OCI-LY7 (cell line): ENCODE measurements around the gene PIGQ. TPM values are rescaled to one million over a fixed set of nuclear protein-coding genes. Genes with fewer than 3 reads are reported as not detected.
"Not testable (repeated sequence)": the region's sequence is repeated elsewhere in the genome, so short reads cannot be mapped to it uniquely, and the experiment has no call there.

Source experiments
- BruUV-seq: library from RNA; stranded (reverse); fragments of 400-500 nt; replicated peaks from 2 replicates; lab custom pipeline; 2021; lab: Mats Ljungman, UMichigan
- CTCF ChIA-PET: fragments of 300-600 bp; sonication (Branson Sonifier 250); formaldehyde crosslinking; loops from one replicate; lab custom pipeline; 2022; ENCODE audit warnings: antibody characterized with exemption; ENCODE audit not compliant: unreplicated experiment; lab: Charles Lee
- POLR2A ChIA-PET: fragments of 300-600 bp; sonication (Branson Sonifier 250); formaldehyde crosslinking; loops from one replicate; lab custom pipeline; 2022; ENCODE audit warnings: antibody characterized with exemption; lab: Charles Lee
- DNase-seq: peaks from one replicate; pipeline ENCODE4 v3.0.0-alpha.2; 2015; ENCODE audit warnings: low spot score
- H2AFZ ChIP-seq: fragments of 200-600 bp; sonication (generic), shearing (Covaris generic); 2 replicates; pipeline ENCODE4 v1.6.1; 2014; ENCODE audit warnings: mild to moderate bottlenecking, antibody characterized with exemption, low read length, moderate library complexity
- H3K27ac ChIP-seq: fragments of 200-600 bp; sonication (generic); 2 replicates; pipeline ENCODE4 v1.5.1; 2014; ENCODE audit warnings: mixed run types, low read depth, mild to moderate bottlenecking, moderate library complexity, low read length, inconsistent platforms; ENCODE audit not compliant: poor library complexity, severe bottlenecking
- H3K36me3 ChIP-seq: fragments of 200-600 bp; sonication (generic); 2 replicates; pipeline ENCODE4 v1.6.1; 2014; ENCODE audit warnings: mild to moderate bottlenecking, antibody characterized with exemption, low read length, moderate library complexity, mixed read lengths; ENCODE audit not compliant: insufficient read depth
- H3K4me1 ChIP-seq: fragments of 200-600 bp; sonication (generic); 2 replicates; pipeline ENCODE4 v1.5.1; 2014; ENCODE audit warnings: mild to moderate bottlenecking, low read length; ENCODE audit not compliant: insufficient read depth, poor library complexity, severe bottlenecking
- H3K4me2 ChIP-seq: fragments of 200-600 bp; sonication (generic); 2 replicates; pipeline ENCODE4 v1.6.1; 2014; ENCODE audit warnings: mild to moderate bottlenecking, low read length
- H3K4me3 ChIP-seq: fragments of 200-600 bp; sonication (generic); 2 replicates; pipeline ENCODE4 v1.5.1; 2014; ENCODE audit warnings: mild to moderate bottlenecking, low read depth, low read length; ENCODE audit not compliant: poor library complexity, severe bottlenecking
- H3K79me2 ChIP-seq: fragments of 200-600 bp; sonication (generic); 2 replicates; pipeline ENCODE4 v1.6.1; 2016; ENCODE audit warnings: low read depth, mild to moderate bottlenecking, low read length, moderate library complexity, mixed read lengths; ENCODE audit not compliant: insufficient read depth
- H3K9me2 ChIP-seq: fragments of 200-600 bp; sonication (generic); 2 replicates; pipeline ENCODE4 v1.6.1; 2016; ENCODE audit warnings: mild to moderate bottlenecking, low read length, mixed read lengths; ENCODE audit not compliant: insufficient read depth
- H3K9me3 ChIP-seq: fragments of 200-600 bp; sonication (generic); 2 replicates; pipeline ENCODE4 v1.6.1; 2014; ENCODE audit warnings: mild to moderate bottlenecking, mixed run types, low read length, mixed read lengths
- H4K20me1 ChIP-seq: fragments of 200-600 bp; sonication (generic); 2 replicates; pipeline ENCODE4 v1.6.1; 2014; ENCODE audit warnings: mild to moderate bottlenecking, antibody characterized with exemption, low read length, moderate library complexity, mixed read lengths; ENCODE audit not compliant: insufficient read depth
- CTCF ChIP-seq: fragments of 200-600 bp; sonication (generic); conservative IDR thresholded peaks from 2 replicates; pipeline ENCODE4 v1.5.1; 2014; ENCODE audit warnings: mild to moderate bottlenecking, antibody characterized with exemption, low read length, moderate library complexity, mixed read lengths
- EZH2phosphoT487 ChIP-seq: fragments of 200-600 bp; sonication (generic); IDR thresholded peaks from 2 replicates; pipeline ENCODE4 v1.6.1; 2018; ENCODE audit warnings: low read depth, borderline replicate concordance, mild to moderate bottlenecking, mixed run types, antibody characterized with exemption, low read length, moderate library complexity, mixed read lengths
- intact Hi-C: fragments of 100-400 bp; cut with micrococcal nuclease; formaldehyde crosslinking; loops from one replicate; pipeline ENCODE4 v1.10.0; 2022; ENCODE audit not compliant: unreplicated experiment
- total RNA-seq, 2 experiments: library from RNA; depleted of rRNA in 1 of 2; stranded (reverse); fragments of >200 nt in 1 of 2; shearing (Covaris generic) in 1 of 2; gene quantifications; 2 replicates each; pipeline ENCODE4 v1.2.3, GENCODE V29; 2014 to 2022

PIGQ gene
- total RNA-seq, 2 experiments from 2014 or later = 39.0 to 54.2 TPM

- ChIA-PET POLR2A (interaction anchor here (0.7 kb wide), 1 partner anchor 33 kb away, joined by 5 read pairs; no protein-coding TSS in a partner anchor), CTCF (no interaction called here)
- H3K4me2 ChIP-seq = no peak overlapping the region
- intact Hi-C loops = no loop called here
- H3K36me3 ChIP-seq = peaks cover 9% of the 10 kb centered on the region
- H3K27ac ChIP-seq = no peak overlapping the region
- no peaks in the 10 kb centered on the region for H4K20me1 ChIP-seq
- H3K9me3 ChIP-seq = no peaks in the 10 kb centered on the region
- BruUV-seq = no TSS peak
- no peak overlapping the region for H3K4me3 ChIP-seq
- peaks cover 7% of the 10 kb centered on the region; the same call in 1 of the 2 replicates for H3K79me2 ChIP-seq
- TF ChIP-seq CTCF (no peak), EZH2phosphoT487 (no peak)
- peaks cover 18% of the 10 kb centered on the region for H3K4me1 ChIP-seq
- DNase-seq = no peak
- no peak overlapping the region for H2AFZ ChIP-seq
- no peaks in the 10 kb centered on the region for H3K9me2 ChIP-seq
Measured at GRCh38 chr16:595094-595528, 25.3 kb downstream of the PIGQ start.

GRCh38 chr16:595942-596735 lies 26.4 kb downstream of the PIGQ start:
- ChIA-PET CTCF (no interaction called here), POLR2A (no interaction called here)
- no peak overlapping the region for H3K4me3 ChIP-seq
- H4K20me1 ChIP-seq = no peaks in the 10 kb centered on the region
- no peaks in the 10 kb centered on the region for H3K79me2 ChIP-seq
- H3K27ac ChIP-seq = no peak overlapping the region
- H3K4me1 ChIP-seq = peaks cover 13% of the 10 kb centered on the region
- no peaks in the 10 kb centered on the region for H3K9me2 ChIP-seq
- no peak overlapping the region for H2AFZ ChIP-seq
- H3K36me3 ChIP-seq = peaks cover 9% of the 10 kb centered on the region
- no peak overlapping the region for H3K4me2 ChIP-seq
- no peak for TF ChIP-seq CTCF
- TF ChIP-seq EZH2phosphoT487 = no peak
- intact Hi-C loops = no loop called here
- no TSS peak for BruUV-seq
- DNase-seq = no peak
- no peaks in the 10 kb centered on the region for H3K9me3 ChIP-seq

- TF ChIP-seq CTCF = no peak
- no peak for TF ChIP-seq EZH2phosphoT487
- no peaks in the 10 kb centered on the region for H3K79me2 ChIP-seq
- BruUV-seq = no TSS peak
- peaks cover 12% of the 10 kb centered on the region for H3K4me1 ChIP-seq
- CTCF ChIA-PET = no interaction called here
- no peak overlapping the region for H3K27ac ChIP-seq
- POLR2A ChIA-PET = no interaction called here
- no peaks in the 10 kb centered on the region for H3K9me3 ChIP-seq
- no peak for DNase-seq
- no peak overlapping the region for H3K4me3 ChIP-seq
- intact Hi-C loops = no loop called here
- H3K36me3 ChIP-seq = peaks cover 9% of the 10 kb centered on the region
- no peak overlapping the region for H3K4me2 ChIP-seq
- H4K20me1 ChIP-seq = no peaks in the 10 kb centered on the region
- H2AFZ ChIP-seq = no peak overlapping the region
- no peaks in the 10 kb centered on the region for H3K9me2 ChIP-seq
Measured at GRCh38 chr16:596736-597060, 26.9 kb downstream of the PIGQ start.

- H2AFZ ChIP-seq, BruUV-seq, H3K79me2 ChIP-seq, H3K9me2 ChIP-seq, H4K20me1 ChIP-seq, intact Hi-C loops, H3K36me3 ChIP-seq, H3K4me3 ChIP-seq, H3K9me3 ChIP-seq, H3K27ac ChIP-seq, CTCF ChIA-PET, DNase-seq, H3K4me2 ChIP-seq, POLR2A ChIA-PET: not testable (repeated sequence)
- H3K4me1 ChIP-seq = peaks cover 10% of the 10 kb centered on the region
Measured at GRCh38 chr16:597655-598054, 27.9 kb downstream of the PIGQ start.
